Central memory CD8-positive, alpha-beta T cell (primary cell): ENCODE data around the gene RPS6KA2.
A peak's percentile ranks its signal among the peaks of the same experiment; 100 is the strongest.
"Not testable (repeated sequence)": the region's sequence is repeated elsewhere in the genome, so short reads cannot be mapped to it uniquely, and the experiment has no call there.

Experiments
- ATAC-seq: fragments of 150-1000 bp; cut with Tn5 transposase; replicated peaks from 2 replicates; pipeline ENCODE4 v1.10.0; 2022; ENCODE audit warnings: mild to moderate bottlenecking, moderate FRiP score, moderate number of reproducible peaks; ENCODE audit not compliant: poor library complexity, severe bottlenecking; ENCODE audit errors: extremely low read depth
- DNase-seq, 2 donors: peaks; one replicate each; pipeline ENCODE4 v3.0.0; 2021; ENCODE audit warnings: low spot score in 2 of 2
- H3K27ac Mint-ChIP-seq: one replicate; pipeline ENCODE4 v1.8.0; 2022; ENCODE audit warnings: low read depth, mild to moderate bottlenecking, moderate library complexity, mixed read lengths
- H3K27me3 Mint-ChIP-seq: one replicate; pipeline ENCODE4 v1.8.0; 2022; ENCODE audit warnings: mixed read lengths
- H3K36me3 Mint-ChIP-seq: one replicate; pipeline ENCODE4 v1.8.0; 2022; ENCODE audit warnings: mild to moderate bottlenecking, moderate library complexity, mixed read lengths; ENCODE audit not compliant: insufficient read depth
- H3K4me1 Mint-ChIP-seq: one replicate; pipeline ENCODE4 v1.8.0; 2022; ENCODE audit warnings: mixed read lengths
- H3K4me3 Mint-ChIP-seq: one replicate; pipeline ENCODE4 v1.8.0; 2022; ENCODE audit warnings: mild to moderate bottlenecking, moderate library complexity, mixed read lengths
- H3K9me3 Mint-ChIP-seq: one replicate; pipeline ENCODE4 v1.8.0; 2022; ENCODE audit warnings: mixed read lengths

Gene RPS6KA2

DNA sequence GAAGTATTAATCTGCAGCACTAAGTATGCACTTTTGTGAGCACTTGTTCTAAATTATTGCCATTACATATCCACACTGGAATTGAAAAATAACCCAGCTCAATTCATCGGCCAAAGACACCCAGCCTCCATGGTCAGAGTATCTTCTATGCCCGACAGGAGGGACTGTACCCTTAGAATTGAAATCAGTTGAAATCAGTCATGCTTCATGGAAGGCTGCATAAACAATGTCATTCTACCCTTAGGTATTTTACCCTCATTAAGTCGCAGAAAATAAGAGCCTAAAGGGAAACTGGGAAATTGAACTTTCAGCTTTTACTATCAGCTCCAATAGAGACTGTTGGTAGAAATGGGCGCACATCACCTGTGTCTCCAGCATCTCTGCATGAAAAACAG lies 37.7 kb downstream of the RPS6KA2 start:
- Mint-ChIP-seq H3K4me3 (no peak overlapping the region), H3K9me3 (no peaks in the 10 kb centered on the region), H3K27me3 (peaks cover 10% of the 10 kb centered on the region), H3K36me3 (no peaks in the 10 kb centered on the region), H3K4me1 (no peaks in the 10 kb centered on the region), H3K27ac (no peak overlapping the region)
- no peak for ATAC-seq
- DNase-seq, result no peak

DNA sequence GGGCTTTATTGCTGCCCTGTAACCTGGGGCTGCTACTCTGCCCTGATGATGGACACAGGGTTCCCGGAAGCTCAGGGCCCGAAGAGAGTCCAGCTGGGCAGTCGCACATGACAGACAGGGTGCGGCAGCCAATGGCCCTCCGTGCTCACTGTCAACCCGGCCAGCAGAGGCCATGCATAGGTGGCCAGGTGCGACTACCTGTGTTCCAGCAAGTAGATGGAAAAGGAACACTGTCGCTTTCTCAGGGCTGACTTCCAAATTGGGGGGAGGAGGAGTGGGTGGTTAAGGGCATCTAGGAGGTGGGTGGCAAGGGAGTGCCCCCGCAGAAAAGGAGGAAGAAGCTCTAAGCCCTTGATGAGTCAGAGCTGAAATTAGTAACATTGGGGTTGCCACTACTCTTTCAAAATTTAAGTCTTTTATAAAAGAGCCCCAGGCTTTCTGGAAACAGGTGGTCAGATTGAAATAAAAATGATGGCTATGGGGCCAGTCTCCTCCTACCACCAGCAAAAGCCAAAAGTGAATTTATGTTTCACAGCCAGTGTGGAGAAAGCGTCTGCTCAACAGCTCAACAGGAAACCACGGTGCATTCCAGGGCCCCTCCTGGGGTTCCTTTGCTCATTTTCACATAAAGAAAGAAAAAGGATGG lies 38.2 kb downstream of the RPS6KA2 start:
- Mint-ChIP-seq H3K9me3 (no peaks in the 10 kb centered on the region), H3K36me3 (no peaks in the 10 kb centered on the region), H3K4me1 (no peaks in the 10 kb centered on the region), H3K27ac (no peak overlapping the region), H3K4me3 (no peak overlapping the region), H3K27me3 (peaks cover 10% of the 10 kb centered on the region)
- no peak for DNase-seq
- no peak for ATAC-seq

DNA sequence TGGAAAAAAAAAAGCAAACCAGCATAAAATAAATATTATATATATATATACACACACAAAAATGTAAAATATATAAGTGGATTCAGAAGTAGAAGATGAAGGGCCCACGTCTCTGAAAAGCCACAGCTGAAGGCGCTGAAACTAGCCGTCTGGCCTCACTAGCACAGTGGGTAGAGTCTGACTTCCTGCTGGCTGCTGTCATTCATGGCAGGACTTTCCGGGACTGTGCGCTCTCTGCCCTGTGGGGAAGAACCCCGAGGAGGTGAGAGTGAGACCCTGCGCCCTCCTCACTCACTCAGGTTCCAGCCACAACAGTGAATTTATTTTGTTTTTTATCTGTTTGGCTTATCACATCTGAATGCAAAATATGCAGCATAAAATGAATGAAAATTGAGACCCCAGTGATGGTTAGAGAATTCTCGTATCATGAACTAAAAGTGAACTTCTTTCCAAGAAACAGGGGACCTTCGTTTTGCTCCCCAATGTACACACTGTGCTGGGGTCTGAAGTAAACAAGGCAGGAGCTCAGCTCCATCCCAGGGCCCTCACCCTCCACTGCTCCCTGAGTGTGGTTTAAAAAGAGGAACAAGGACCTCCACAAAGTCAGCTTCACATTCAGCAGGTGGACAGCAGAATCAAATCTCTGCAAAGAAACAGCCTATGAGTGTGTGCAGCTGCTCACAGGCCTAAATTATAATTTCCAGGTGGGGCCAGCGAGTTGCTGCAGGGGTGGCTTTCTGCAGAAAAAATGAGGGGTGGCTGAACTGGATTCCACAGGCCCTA lies 39.2 kb downstream of the RPS6KA2 start:
- ATAC-seq, result peak; percentile 25
- H3K9me3 Mint-ChIP-seq, result no peaks in the 10 kb centered on the region
- DNase-seq, result no peak
- H3K27ac Mint-ChIP-seq, result no peak overlapping the region
- H3K36me3 Mint-ChIP-seq, result no peaks in the 10 kb centered on the region
- peaks cover 10% of the 10 kb centered on the region for H3K27me3 Mint-ChIP-seq
- H3K4me3 Mint-ChIP-seq, result no peak overlapping the region
- no peaks in the 10 kb centered on the region for H3K4me1 Mint-ChIP-seq

DNA sequence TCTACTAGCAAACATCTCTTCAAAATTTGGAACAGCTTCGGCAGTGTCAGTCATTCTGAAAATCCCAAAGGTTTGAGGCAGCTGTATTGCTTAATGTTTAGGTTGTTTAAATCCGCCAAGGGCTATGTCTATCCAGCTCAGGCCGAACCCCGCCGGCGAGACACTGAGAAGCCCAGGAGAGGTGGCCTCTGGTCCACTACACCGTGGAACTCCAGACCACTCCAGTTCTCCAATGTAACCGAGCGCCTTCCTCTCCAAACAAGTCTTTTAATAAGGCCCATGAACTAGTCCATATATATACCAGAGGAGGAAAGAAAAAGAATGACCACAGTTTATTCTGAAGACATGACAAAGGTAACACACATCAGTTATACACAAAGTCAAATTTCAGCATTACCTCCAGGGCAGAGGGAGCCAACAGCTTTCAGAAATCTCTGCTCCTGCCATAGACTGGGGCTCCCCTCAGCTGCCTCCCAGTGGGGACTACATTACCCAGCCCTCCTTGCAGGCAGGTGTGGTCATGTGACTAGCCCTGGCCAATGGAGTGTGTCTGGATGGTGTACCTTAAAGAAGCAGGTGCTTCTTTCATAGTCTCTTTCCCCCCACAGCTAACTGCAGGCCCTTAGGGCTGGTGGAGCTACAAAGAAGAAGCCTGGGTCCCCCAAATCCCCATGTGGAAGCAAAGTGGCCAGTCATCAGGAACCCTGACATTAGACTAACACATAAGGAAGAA lies 40.5 kb downstream of the RPS6KA2 start, which contains the start of gene RAMACL:
RAMACL (minus strand) TSS at position 255 of the 733 bp plus-strand sequence; CDS start at position 54, 201 bp downstream.
- no peaks in the 10 kb centered on the region for H3K36me3 Mint-ChIP-seq
- peak in 1 of 2 donors; percentile 23 for DNase-seq
- H3K27ac Mint-ChIP-seq, result no peak within 1 kb of the TSS
- H3K4me3 Mint-ChIP-seq, result no peak within 1 kb of the TSS
- H3K4me1 Mint-ChIP-seq, result no peaks in the 10 kb centered on the region
- peaks cover 10% of the 10 kb centered on the region for H3K27me3 Mint-ChIP-seq
- H3K9me3 Mint-ChIP-seq, result no peaks in the 10 kb centered on the region
- peak; percentile 77 for ATAC-seq

DNA sequence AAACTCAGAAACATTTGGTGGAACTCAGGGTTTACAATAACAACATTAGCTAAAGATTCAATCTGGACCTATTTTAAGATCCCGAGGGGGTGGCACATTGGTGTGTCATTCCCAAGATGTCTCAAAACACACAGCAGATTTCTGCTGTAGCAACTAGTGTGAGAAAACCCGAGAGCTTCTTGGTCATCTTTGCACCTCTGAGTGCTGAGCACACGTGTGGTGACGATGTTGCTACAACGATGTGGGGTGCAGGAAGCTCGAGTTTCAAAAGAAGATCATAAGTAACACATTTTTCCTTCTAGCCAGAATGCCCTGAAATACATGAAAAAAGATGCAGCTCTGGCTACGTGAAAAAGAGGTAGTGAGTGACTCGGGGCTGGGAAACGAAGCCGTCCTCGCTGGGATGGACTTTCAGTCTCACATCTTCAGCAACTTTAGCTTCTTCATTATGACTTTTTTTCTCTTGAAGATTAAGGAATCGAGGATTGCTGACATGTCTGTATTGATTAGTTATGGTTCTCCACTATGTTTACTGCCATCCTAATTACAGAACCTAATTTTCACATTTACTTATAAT lies 42.1 kb downstream of the RPS6KA2 start:
- H3K27ac Mint-ChIP-seq, result no peak overlapping the region
- ATAC-seq, result no peak
- H3K9me3 Mint-ChIP-seq, result no peaks in the 10 kb centered on the region
- H3K36me3 Mint-ChIP-seq, result no peaks in the 10 kb centered on the region
- peaks cover 7% of the 10 kb centered on the region for H3K27me3 Mint-ChIP-seq
- no peaks in the 10 kb centered on the region for H3K4me1 Mint-ChIP-seq
- H3K4me3 Mint-ChIP-seq, result no peak overlapping the region
- no peak for DNase-seq

DNA sequence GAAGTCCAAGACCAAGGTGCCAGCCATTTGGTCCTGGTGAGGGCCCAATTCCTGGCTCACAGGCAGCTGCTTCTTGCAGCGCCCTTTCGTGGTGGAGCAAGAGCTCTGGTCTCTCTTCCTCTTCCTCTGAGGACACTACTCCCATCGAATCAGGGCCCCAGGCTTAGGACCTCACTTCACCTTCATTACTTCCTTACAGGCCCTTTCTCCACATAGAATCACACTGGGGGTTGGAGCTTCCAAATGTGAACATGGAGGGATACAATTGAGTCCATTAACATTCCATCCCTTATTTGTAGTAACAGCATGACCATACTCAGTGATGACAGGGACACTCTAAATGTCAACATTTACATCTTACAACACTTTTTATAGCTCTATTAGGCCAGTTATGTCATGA lies 42.9 kb downstream of the RPS6KA2 start:
- Mint-ChIP-seq H3K27ac (no peak overlapping the region), H3K9me3 (no peaks in the 10 kb centered on the region), H3K4me3 (no peak overlapping the region), H3K36me3 (no peaks in the 10 kb centered on the region), H3K27me3 (no peaks in the 10 kb centered on the region), H3K4me1 (no peaks in the 10 kb centered on the region)
- DNase-seq (no peak), ATAC-seq (no peak)

DNA sequence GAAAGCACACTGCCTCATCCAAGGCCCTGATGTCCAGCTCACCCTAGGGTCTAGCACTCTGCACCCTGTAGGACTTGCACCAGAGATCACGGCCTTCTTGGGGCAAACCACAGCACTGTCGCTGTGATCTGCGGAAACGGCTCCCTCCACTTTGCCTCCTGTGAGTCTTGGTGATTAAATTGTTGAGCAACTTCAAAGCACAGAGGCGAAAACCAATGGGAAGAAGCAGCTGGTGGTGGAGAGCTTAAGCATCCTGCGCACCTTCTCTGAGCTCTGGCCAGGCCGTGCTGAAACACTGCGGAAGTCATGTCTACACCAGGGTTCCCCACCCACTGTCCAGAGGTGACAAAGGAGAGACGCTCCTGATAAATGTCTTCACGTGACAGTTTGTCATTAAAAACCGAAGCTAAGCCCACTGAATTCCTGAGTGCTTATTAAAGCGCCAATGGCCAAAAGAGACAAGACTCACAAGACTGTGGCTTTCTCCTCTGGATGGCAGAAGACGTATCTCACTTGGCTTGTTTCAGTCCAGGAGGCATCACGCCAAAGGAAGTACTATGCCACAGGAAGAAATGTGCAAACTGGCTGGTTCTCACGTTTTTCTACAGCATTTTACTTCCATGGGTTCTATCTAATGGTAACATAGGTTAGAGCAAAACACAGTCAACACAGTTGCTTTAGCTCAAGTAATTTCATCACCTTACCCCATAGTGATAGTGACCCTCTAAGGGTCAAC lies 43.7 kb downstream of the RPS6KA2 start:
- no peak overlapping the region for H3K27ac Mint-ChIP-seq
- H3K36me3 Mint-ChIP-seq, result no peaks in the 10 kb centered on the region
- ATAC-seq (no peak), DNase-seq (no peak)
- H3K27me3 Mint-ChIP-seq, result no peaks in the 10 kb centered on the region
- no peaks in the 10 kb centered on the region for H3K9me3 Mint-ChIP-seq
- H3K4me1 Mint-ChIP-seq, result no peaks in the 10 kb centered on the region
- no peak overlapping the region for H3K4me3 Mint-ChIP-seq

DNA sequence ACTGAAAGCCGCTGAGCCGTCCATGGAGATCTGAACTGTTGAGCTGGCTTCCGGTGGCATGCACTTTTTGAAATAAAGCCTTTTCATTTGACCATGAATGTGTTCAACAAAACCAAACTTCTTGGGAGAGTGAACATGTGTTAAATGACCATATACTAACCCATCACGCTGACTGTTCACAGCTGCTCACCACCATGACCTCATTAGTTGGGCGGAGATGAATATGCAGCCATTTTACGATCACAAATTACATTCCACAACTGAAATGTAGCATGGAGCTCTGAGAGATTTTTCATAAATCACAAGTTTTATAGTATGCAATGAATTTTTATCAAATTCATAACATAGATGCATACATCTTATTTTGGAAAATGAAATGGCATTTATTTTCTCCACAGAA lies 44.8 kb downstream of the RPS6KA2 start:
- Mint-ChIP-seq H3K9me3 (no peaks in the 10 kb centered on the region), H3K4me3 (no peak overlapping the region), H3K36me3 (no peaks in the 10 kb centered on the region), H3K4me1 (no peaks in the 10 kb centered on the region), H3K27me3 (no peaks in the 10 kb centered on the region), H3K27ac (no peak overlapping the region)
- DNase-seq, result no peak
- ATAC-seq, result no peak

DNA sequence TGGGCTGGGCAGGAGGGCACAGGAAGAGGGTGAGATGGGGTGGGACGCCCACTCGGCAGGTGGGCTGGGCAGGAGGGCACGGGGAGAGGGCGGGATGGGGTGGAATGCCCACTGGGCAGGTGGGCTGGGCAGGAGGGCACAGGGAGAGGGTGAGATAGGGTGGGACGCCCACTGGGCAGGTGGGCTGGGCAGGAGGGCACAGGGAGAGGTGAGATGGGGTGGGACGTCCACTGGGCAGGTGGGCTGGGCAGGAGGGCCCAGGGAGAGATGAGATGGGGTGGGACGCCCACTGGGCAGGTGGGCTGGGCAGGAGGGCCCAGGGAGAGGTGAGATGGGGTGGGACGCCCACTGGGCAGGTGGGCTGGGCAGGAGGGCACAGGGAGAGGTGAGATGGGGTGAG lies 45.2 kb downstream of the RPS6KA2 start:
- not testable (repeated sequence) for H3K4me3 Mint-ChIP-seq, ATAC-seq

DNA sequence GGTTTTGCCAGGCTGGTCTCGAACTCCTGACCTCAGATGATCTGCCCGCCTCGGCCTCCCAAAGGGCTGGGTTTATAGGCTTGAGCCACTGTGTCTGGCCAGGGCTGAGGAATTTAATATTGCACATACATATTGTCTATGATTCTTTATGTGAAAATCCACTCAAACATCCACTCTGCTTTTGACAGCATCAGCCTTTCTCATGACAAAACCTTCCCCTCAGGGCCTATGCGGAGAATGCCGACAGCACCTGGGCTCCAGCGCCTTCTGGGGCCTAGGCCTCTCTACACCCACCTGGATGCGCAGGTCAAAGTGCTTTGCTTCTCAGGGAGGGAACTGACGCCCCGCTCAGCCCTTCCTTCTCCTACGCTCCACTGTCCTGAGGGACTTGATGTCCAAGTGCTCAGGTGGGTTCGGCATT lies 46.0 kb downstream of the RPS6KA2 start:
- H3K36me3 Mint-ChIP-seq, result no peaks in the 10 kb centered on the region
- no peaks in the 10 kb centered on the region for H3K27me3 Mint-ChIP-seq
- H3K9me3 Mint-ChIP-seq, result peaks cover 5% of the 10 kb centered on the region
- ATAC-seq (no peak), DNase-seq (no peak)
- H3K4me1 Mint-ChIP-seq, result no peaks in the 10 kb centered on the region
- H3K27ac Mint-ChIP-seq, result peak overlapping the region; percentile 49
- H3K4me3 Mint-ChIP-seq, result no peak overlapping the region

More for the DNA sequence above, 45.2 kb downstream of the RPS6KA2 start:
- H3K9me3 Mint-ChIP-seq, DNase-seq, H3K27ac Mint-ChIP-seq, H3K36me3 Mint-ChIP-seq, H3K4me1 Mint-ChIP-seq, H3K27me3 Mint-ChIP-seq: not testable (repeated sequence)

DNA sequence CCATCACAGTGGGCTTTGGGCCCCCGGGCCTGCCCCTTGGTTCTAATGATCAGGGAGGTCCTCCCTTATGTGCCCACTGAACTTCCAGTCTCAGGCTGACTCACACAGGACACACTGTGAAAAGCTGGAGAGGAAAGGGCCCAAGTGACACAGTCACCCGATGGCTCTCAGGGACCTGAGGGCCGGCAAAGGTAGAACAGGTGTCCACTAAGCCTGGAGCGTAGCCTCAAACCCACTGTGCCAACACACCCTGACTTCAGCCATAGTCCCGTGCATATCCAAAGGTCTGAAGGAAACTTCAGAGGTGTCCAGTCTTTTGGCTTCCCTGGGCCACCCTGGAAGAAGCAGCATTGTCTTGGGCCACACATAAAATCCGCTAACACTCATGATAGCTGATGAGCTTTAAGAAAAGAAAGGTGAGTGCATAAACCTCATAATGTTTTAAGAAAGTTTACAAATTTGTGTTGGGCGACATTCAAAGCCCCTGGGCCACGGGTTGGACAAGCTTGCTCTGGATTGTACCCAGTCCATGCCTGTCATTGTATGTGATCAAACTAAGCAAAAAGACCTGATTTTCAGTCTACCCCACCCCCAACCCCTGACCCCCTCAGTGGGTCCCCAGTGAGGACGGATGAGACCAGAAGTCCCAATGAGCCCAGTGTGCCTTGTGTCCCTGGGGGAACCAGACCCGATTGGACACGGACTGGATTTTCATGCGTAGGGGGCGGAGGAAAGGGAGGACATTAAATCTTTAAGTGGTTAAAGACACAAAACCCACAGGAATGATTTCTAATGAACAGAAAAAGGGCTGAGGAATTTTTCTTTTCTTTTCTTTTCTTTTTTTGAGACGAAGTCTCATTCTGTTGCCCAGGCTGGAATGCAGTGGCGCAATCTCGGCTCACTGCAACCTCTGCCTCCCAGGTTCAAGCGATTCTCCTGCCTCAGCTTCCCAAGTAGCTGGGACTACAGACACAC lies 46.7 kb downstream of the RPS6KA2 start:
- DNase-seq, result no peak
- Mint-ChIP-seq H3K36me3 (no peaks in the 10 kb centered on the region), H3K27ac (peak overlapping the region; percentile 49), H3K27me3 (no peaks in the 10 kb centered on the region), H3K4me3 (no peak overlapping the region), H3K9me3 (peaks cover 7% of the 10 kb centered on the region), H3K4me1 (no peaks in the 10 kb centered on the region)
- no peak for ATAC-seq
